Activated CD8-positive, alpha-beta memory T cell treated with anti-CD3 and anti-CD28 coated beads, Interleukin-2, amount 50 U/mL, for 4 hours (primary cell): ENCODE measurements around the gene PUS10.
A peak's percentile ranks its signal among the peaks of the same experiment; 100 is the strongest.
"Not testable (repeated sequence)": the region's sequence is repeated elsewhere in the genome, so short reads cannot be mapped to it uniquely, and the experiment has no call there.

ENCODE experiments used
- DNase-seq: peaks from one replicate; pipeline ENCODE4 v3.0.0-alpha.2; 2020

PUS10 gene

DNA sequence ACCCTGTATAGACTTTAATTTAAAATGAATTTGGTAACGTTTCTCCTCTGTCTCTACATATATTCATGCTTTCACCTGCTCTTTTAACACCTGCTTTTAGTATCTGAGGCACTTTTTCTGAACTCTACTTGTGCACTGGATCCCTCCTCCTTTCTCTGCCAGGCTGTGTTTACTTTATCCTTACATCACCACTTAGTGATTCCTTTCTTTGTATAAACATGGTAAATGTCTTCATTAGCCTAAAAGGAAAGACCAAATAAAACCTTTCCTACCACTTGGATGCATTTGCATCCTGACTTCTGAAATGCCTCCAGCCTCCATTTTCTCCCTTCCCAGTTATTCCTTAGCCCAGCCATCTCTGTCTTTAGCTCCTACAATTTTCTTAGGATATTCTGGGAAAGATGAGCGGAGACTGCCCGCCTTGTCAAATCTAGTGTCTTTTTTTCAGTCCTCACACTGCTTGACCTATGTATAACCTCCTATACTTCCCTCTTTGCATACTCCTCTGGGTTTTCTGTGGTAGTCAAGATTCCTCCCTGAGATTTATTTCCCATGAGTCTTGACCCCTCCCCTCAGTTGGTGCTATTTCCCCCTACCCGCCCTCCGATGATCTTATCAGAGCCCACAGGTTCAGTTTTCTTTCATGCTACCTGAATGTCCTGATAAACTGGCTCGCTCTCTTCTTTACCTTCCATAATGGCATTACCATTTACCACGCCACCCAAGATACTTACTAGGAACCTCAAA lies 91.9 kb downstream of the PUS10 start:
- DNase-seq = no peak

DNA sequence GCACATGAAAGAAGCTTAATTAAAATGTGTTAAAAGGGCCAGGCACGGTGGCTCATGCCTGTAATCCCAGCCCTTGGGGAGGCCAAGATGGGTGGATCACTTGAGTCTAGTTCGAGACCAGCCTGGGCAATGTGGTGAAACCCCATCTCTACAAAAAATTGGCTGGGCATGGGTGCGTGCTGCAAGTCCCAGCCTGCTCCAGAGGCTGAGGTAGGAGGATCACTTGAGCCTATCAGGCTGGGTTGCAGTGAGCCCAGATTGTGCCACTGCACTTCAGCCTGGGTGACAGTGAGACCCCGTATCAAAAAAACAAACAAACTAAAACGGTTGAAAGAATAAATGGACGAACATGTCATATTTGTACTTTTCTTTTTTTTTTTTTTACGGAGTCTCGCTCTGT lies 110.7 kb downstream of the PUS10 start:
- no peak for DNase-seq

DNA sequence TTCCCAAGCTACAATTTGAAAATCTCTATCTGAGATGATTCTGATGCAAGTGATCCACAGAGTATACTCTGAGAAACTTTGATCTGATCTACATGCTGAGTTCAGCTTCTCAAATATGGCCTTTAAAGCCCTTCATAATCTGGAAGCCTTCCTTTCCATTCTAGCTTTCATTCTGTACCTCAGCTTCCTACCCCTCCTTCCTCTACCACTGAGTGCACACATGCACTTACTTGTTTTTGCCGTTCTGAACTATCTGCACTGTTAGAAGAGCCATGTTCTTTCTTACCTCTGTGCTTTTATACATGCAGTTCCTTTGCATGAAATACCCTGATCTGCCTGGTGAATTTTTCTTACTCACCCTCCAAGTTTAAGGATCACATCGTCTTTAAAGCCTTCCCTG lies 111.7 kb downstream of the PUS10 start:
- DNase-seq = no peak

DNA sequence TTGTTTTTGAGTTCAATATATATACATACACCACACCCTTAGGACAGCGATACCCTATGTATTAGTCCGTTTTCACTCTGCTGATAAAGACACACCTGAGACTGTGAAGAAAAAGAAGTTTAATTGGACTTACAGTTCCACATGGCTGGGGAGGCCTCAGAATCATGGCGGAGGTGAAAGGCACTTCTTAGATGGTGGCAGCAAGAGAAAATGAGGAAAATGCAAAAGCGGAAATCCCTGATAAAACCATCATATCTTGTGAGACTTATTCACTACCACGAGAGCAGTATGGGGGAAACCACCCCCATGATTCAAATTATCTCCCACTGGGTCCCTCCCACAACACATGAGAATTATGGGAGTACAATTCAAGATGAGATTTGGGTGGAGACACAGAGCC lies 112.2 kb downstream of the PUS10 start:
- DNase-seq = not testable (repeated sequence)

DNA sequence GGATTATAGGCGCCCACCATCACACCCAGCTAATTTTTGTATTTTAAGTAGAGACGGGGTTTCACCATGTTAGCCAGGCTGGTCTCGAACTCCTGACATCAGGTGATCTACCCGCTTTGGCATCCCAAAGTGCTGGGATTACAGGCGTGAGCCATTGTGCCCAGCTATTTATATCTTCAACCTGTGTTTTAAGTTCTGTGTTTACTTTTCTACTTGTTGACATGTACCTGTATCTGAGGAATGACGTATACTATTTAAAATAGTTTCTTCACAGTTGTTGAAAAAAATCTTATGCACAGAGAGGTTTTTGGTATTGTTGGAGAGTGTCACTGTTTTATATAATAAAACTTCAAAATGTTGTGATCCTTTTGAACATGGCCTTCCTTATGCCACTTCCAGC lies 116.8 kb downstream of the PUS10 start:
- not testable (repeated sequence) for DNase-seq

DNA sequence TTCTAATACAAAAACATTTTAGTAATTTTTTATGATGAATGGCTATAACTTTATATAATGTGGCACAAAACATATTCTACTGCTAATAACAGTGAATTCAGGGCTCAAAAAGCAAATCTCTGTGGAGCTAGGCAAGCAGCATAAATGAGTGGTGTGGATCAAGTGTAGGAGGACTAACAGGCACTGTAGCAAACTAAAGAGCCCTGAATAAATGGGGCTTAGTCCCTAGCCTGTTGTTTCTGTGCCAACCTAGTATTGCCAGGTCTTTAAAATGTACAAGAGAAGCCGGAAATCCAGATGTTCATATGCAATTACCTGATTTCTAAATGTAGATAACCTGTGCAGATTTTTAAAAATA lies 118.2 kb downstream of the PUS10 start:
- DNase-seq = no peak

DNA sequence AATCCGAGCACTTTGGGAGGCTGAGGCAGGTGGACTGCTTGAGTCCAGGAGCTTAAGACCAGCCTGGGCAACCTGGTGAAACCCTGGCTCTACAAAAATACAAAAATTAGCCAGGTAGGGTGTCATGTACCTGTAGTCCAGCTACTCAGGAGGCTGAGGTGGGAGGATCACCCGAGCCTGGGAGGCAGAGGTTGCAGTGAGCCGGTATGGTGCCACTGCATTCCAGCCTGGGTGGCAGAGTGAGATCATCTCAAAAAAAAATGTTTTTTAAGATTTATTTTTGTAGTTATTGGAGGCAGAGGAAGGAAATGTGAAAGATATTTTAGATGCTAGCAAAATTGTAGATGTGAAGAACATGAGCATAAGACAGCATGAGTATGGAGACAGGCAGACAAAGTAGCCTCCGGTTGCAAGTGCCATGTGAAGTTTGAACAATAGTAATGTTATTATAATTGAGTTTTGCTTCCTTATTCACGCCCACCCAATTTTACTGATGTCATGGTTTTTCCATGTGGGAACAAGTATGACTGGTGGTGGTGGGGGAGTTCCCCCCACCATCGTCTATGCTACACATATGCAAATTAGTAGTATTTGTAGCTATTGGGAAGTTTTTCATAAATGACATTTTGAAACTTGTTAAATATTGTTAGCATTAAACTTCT lies 118.7 kb downstream of the PUS10 start:
- DNase-seq = peak; percentile 47

DNA sequence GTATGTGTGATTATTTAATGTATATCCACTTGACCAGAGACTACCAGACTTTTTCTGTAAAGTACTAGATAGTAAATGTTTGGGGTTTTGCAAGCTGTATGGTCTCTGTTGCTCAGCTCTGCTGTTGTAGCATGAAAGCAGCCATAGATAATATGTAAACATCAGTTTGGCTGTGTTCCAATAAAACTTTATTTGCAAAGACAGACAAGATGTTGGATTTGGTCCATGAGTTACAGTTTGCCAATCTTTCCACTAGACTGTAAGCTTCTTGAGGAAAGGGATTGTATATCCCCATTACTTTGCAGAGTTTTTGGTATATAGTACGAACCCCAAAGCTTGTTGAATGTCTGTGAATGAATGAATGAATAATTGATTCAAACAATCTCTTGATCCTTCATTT lies 119.5 kb downstream of the PUS10 start:
- no peak for DNase-seq
